KG1 (cell line): Measurements from ENCODE around the gene MUC12.
"Not testable (repeated sequence)": the region's sequence is repeated elsewhere in the genome, so short reads cannot be mapped to it uniquely, and the experiment has no call there.

ENCODE experiments used
- DNase-seq: peaks from one replicate; lab custom pipeline; 2025; lab: John Stamatoyannopoulos, UW

MUC12 gene, protein sequence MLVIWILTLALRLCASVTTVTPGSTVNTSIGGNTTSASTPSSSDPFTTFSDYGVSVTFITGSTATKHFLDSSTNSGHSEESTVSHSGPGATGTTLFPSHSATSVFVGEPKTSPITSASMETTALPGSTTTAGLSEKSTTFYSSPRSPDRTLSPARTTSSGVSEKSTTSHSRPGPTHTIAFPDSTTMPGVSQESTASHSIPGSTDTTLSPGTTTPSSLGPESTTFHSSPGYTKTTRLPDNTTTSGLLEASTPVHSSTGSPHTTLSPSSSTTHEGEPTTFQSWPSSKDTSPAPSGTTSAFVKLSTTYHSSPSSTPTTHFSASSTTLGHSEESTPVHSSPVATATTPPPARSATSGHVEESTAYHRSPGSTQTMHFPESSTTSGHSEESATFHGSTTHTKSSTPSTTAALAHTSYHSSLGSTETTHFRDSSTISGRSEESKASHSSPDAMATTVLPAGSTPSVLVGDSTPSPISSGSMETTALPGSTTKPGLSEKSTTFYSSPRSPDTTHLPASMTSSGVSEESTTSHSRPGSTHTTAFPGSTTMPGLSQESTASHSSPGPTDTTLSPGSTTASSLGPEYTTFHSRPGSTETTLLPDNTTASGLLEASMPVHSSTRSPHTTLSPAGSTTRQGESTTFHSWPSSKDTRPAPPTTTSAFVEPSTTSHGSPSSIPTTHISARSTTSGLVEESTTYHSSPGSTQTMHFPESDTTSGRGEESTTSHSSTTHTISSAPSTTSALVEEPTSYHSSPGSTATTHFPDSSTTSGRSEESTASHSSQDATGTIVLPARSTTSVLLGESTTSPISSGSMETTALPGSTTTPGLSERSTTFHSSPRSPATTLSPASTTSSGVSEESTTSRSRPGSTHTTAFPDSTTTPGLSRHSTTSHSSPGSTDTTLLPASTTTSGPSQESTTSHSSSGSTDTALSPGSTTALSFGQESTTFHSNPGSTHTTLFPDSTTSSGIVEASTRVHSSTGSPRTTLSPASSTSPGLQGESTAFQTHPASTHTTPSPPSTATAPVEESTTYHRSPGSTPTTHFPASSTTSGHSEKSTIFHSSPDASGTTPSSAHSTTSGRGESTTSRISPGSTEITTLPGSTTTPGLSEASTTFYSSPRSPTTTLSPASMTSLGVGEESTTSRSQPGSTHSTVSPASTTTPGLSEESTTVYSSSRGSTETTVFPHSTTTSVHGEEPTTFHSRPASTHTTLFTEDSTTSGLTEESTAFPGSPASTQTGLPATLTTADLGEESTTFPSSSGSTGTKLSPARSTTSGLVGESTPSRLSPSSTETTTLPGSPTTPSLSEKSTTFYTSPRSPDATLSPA (N-terminal part only)

DNA sequence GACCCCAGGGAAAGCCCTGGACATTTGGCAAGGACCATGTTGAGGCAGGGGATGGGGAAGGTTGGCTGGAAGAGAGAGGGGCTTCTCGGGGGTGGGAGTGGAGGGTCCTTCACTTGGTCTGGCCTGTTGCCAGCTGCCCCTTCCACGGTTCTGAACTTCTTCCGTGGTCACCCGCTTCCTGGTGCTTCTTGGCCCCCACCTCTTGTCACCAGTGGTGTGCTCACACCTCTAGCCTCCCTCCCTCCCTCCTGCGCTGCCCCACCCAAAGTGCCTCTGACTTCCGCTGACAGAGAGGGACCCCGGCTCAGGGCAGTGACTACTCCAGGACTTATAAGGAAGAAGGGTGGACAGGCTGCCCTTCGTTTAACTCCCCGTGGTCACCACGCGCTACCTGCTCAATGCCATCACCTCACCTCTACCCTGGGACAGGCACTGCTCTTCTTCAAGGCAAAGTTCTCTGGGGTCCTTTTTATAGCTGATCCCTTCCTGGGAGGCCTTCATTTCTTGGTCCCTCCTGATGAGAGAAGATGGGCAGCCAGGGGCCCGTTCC lies at the start of gene MUC12:
TSS of gene MUC12 (plus strand) at position 500 of the 550 bp plus-strand sequence. CDS start 58 bp downstream, outside the sequence.
- DNase-seq, result no peak

DNA sequence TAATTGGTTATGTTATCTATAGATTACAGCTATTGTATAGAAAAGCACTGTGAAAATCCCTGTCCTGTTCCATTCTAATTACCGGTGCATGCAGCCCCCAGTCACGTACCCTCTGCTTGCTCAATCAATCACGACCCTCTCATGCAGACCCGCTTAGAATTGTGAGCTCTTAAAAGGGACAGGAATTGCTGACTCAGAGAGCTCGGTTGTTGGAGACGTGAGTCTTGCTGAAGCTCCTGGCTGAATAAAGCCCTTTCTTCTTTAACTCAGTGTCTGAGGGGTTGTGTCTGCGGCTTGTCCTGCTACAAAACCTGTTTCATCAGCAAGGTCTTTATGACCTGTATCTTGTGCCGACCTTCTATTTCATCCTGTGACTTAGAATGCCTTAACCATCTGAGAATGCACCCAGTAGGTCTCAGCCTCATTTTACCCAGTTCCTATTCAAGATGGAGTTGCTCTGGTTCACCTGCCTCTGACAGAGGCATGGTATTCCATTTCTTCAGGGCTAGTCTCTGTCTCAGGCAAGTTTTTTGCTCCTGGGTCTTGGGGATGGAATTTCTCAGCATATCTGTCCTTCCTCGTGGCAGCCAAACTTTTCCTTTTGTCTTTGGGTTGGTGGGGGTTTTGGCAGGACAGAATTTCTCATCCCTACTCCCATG lies 49.5 kb upstream of the MUC12 start:
- not testable (repeated sequence) for DNase-seq

DNA sequence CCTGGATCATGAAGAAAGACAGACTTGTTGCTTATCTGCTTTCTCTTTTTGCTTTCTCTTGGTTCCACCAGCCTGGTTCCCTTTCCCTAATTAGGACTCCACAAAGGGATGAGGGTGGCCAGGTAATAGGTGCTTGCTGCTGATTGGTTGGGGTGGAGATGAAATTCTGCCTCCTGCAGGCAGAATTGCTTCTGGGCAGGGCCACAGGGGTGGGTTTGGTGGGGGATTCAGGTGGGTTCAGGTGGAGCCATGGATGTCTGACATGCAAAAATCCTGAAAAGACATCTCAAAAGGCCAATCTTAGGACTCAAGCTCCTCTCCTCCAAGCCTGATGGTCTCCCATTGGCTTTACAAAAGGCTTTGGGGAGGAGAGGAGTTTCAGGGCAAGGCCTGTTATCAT lies 48.3 kb upstream of the MUC12 start:
- DNase-seq, result no peak

DNA sequence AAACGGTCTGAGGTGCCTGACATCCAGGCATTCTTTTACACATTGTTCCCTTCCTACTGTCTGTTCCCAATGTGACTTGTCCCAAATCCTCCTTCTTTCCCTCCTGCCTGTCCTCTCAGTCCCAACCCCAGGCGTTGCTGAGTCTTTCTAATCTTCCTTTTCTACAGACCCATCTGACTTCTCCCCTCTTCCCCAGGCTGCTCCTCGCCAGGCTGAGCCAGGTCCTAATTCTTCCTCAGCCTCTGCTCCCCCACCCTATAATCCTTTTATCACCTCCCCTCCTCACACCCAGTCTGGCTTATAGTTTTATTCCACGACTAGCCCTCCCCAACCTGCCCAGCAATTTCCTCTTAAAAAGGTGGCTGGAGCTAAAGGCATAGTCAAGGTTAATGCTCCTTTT lies 45.7 kb upstream of the MUC12 start:
- not testable (repeated sequence) for DNase-seq

DNA sequence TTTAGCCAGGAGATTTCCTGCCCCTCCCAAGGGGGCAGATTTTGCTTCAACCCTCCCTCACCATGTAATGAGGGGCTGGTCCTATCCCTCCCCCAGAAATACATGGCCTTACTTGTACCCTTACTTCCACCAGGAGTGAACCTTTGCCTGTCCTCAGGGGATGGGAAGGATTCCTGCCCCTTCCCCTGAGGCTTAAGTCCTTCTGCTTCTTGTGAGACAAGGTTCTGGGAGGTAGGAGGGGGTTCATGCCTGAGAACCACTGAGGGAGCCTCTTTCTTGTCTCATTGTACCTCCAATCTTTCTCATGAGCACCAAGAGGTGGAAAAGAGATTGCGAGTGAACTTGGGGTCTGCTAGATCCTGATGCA lies 39.6 kb upstream of the MUC12 start:
- no peak for DNase-seq

DNA sequence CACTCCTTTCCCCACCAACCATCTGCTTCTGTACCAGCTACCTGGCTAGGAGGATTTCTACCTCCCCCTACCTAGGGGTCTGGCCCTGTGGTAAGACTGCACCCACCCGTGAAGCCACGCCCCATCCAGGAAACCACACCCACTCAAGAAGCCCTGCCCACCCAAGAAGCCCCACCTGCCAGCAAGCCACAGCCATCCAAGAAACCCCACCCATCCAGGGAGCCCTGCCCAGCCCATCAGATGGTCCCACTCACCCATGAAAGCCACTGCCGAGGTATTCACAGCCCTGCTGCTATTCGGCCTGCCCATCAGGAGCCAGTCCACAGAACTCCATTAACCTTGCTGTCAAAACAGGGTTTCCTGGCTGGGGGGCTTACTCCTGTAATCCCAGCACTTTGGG lies 35.6 kb upstream of the MUC12 start:
- DNase-seq, result no peak

DNA sequence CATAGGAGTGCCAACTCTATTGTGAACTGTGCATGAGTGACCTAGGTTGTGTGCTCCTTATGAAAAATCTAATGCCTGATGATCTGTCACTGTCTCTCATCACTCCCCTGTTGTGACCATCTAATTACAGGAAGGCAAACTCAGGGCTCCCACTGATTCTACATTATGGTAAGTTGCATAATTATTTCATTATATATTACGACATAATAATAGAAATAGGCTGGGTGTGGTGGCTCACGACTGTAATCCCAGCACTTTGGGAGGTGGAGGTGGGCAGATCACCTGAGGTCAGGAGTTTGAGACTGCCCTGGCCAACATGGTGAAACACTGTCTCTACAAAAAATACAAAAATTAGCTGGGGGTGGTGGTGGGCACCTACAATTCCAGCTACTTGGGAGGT lies 34.0 kb upstream of the MUC12 start:
- DNase-seq, result not testable (repeated sequence)

DNA sequence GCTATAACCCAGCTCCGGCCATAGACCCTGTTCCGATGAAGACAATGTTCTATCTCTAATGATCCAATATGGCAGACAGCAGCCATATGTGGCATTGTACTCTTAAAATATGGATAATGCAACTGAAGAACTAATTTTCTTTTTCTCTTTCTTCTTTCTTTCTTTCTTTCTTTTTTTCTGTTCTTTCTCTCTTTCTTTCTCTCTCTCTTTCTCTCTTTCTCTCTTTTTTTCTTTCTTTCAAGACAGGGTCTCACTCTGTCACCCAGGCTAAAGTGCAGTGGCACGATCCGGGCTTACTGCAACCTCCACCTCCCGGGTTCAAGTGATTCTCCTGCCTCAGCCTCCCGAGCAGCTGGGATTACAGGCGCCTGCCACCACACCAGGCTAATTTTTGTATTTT lies 33.2 kb upstream of the MUC12 start:
- DNase-seq, result not testable (repeated sequence)

DNA sequence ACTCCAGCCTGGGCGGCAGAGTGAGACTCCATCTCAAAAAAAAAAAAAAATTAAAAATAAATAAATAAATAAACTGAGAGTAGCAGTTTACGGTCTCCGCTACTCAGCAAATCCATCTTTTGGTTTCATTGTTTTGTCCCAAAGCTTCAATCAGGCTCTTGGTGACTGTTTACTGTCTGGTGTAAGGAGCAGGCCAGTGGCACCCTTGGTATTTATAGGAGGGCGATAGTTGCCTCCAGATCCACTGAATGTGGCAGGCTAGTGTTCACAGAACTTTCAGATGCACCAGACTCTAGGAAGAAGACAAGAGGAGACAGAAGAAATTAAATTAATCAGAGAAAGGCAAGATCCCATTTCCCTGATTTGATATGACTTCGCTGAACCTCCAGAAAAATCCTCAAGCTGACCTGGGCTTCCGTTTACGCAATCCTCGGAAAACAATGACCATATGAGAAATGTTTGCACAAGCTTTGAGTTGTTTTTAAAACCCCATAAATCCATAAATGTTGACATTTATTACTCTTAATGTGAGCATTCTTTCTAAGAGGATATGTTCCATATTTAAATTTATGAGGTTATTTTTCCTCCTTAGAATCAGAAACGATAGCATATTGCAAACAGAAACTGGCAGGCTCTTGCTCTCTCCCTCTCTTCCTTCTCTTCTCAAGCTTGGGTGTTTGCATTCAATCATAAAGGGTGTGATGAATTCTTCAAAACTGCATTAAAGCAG lies 27.2 kb upstream of the MUC12 start:
- no peak for DNase-seq

DNA sequence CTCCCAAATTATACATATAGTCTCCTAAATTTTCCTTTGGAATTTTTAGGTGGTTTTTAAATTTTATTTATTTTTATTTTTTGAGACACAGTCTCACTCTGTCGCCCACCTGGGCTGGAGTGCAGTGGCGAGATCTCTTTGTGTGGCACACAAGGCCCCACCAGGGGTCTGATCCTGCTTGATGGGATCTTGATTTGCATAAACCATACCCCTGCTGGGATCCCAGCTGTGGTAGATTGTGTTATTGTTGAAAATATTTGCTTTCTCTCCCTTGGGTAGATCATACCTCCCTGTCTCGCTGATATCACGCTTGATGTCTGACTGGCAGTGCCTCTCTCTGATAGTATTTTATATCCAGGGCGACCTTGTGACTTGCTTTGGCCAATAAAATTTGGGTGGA lies 25.7 kb upstream of the MUC12 start:
- no peak for DNase-seq

DNA sequence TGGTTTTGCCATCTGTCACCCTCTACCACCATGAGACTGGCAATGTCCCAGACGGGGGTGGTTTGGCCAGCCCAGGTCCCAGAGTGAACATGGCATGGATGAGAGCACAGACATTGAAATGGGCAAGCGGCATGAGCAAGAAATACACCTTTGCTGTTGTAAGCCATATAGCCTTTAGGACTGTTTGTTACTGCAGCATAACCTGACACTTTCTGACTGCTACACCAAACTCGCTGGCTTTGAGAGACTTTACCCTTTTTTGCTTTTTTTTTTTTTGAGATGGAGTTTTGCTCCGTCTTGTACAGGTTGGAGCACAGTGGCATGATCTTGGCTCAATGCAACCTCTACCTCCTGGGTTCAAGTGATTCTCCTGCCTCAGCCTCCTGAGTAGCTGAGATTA lies 25.2 kb upstream of the MUC12 start:
- no peak for DNase-seq

DNA sequence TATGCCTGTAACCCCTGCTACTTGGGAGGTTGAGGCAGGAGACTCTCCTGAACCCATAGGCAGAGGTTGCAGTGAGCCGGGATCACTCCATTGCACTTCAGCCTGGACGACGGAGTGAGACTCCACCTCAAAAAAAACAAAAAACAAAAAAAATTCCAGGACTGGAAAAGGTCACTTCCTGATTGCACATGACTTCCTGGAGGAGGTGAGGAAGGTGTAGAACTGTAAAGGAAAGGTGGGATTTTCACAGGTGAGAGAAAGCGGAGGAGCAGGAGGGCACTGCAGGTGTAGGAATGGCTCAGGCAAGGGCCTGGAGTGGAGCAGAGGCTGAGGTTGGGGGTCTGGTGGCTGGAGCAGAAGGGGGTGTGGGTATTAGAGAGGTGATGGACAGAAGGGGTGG lies 23.3 kb upstream of the MUC12 start:
- DNase-seq, result no peak

DNA sequence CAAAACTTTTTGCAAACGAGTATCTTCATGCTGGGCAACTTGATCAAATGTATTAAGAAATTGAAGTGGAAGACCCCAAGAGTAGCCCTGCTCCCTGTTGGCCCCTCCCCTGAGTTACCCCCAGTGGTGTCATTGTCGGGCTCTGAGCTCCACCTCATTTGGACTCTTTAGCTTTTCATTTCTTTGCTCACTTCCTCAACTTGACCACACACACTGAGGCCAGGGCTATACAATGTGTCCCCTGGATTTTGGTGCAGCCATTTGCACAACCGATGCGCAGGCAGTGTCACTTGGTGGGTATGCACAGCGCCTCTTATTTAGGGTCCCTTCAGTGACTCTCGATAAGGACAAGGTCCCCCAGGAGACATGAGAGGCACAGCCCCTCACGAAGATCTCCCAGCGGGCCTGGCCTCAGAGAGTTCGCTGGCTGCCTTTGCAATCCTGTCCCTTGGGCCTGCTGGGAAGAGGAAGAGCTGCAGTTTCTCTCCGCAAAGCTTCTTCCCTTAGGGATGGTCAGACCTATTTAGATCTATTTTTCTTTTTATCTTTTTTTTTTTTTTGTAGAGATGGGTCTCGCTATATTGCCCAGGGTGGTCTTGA lies 22.5 kb upstream of the MUC12 start:
- DNase-seq, result no peak

DNA sequence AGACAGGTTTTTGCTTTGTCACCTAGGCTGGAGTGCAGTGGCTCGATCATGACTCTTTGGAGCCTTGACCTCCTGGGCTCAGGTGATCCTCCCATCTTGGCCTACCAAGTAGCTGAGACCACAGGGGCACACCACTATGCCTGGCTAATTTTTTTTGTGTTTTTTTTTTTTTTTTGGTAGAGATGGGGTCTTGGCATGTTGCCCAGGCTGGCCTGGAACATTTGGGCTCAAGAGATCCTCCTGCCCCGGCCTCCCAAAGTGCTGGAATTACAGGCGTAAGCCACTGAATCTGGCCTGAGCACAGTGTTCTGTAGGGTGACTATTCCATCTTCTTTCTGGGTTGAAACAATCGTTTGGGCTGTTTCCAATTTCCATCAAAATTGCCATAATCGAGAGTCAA lies 21.6 kb upstream of the MUC12 start:
- DNase-seq, result no peak

DNA sequence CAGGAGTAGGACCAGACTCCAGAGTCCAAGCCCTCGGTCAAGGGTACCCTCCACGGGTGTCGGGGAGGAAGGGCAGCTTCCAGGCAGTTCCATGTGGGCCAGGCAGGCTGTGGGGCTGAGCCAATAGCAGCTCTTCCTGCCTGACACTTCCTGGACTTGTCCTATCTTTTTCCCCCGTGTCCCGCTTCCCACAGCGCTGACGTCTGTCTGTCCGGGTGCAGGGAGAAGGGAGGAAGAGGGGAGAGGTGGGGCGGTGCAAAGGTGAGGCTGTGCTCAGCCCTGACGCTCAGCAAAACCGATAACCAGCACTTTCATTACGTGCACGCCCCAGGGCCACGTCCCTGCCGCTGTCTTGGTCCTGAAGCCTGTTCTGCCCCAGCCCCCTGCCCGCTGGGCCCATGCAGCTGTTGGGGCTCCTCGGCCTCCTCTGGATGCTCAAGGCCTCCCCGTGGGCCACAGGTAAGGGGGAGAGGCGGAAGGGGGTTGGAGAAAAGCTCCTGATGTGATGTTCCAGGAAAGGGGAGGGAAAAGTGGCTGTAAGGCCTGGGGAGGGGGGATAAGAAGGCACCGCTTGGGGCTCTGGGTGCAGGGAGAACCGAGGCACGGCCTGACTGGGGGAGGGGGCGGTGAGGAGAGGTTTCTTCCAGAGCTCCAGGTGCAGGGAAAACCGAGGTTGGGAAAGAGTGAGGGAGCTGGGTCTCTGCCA lies 20.0 kb upstream of the MUC12 start, which contains the start of gene MUC3A:
TSS of gene MUC3A (plus strand) at position 308 of the 706 bp plus-strand sequence. CDS start at position 399, 91 bp downstream.
- DNase-seq, result no peak

DNA sequence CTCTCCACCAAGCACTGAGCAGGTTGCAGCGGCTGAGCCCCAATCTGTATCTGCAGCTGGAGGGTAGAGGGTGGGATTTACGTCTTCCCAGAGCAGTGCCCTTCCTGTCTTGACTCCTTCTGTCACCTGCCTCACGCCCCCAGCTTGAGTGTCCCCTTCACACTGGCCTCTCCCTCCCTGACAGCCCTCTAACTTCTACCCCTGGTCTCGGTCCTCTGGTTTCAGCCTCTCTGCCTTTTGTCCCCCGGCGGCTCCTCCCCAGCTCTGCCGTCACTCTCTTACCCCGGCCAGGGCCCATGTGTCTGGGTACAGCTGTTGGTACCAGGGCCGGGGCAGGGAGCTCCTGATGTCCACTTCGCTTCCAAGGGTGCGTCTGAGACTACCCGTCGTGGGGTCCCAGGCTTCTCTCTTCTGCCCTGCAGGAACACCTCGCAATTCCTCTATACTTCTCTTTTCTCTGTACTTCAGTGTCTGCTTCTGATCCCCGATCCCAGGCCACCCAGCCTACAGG lies 19.4 kb upstream of the MUC12 start:
- DNase-seq, result no peak

DNA sequence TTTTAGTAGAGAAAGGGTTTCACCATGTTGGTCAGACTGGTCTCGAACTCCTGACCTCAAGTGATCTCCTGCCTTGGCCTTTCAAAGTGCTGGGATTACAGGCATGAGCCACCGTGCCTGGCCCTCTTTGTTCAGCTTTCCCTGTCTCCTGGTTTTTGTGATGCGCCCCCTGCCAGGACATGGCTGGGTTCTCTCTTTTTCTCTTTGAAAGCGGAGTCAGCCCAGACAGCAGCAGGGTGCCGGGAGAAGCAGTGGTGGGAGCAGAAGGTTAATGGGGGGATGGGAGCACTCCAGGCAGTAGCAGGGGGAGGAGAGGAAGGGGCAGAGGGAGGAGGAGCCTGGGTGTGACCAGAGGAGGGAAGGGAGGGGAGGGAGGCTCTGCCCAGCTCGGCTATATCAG lies 18.2 kb upstream of the MUC12 start:
- no peak for DNase-seq

DNA sequence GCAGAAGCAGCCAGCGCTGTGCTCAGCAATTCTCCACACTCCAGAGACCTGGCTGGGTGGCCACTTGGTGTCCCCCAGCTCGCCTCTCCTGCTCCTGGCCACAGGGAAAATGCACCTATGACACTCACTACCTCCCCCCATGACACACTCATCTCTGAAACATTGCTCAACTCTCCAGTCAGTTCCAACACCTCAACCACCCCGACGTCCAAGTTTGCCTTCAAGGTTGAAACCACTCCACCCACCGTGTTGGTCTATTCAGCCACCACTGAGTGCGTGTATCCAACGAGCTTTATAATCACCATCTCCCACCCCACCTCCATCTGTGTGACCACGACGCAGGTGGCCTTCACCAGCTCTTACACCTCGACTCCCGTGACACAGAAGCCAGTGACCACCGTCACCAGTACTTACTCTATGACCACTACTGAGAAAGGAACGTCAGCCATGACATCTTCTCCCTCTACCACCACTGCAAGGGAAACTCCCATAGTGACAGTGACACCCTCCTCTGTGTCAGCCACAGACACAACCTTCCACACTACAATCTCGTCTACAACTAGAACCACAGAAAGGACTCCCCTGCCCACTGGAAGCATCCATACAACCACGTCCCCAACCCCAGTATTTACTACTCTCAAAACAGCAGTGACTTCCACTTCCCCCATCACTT lies 17.3 kb upstream of the MUC12 start:
- no peak for DNase-seq

DNA sequence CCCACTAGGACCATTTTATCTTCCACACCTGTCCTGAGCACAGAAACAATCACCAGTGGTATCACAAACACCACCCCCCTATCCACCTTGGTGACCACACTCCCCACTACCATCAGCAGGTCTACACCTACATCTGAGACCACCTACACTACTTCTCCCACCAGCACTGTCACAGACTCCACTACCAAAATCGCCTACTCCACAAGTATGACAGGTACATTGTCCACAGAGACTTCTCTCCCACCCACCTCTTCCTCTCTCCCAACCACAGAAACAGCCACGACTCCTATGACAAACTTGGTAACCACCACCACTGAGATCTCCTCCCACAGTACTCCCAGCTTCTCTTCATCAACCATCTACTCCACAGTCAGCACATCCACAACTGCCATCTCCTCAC lies 16.7 kb upstream of the MUC12 start:
- DNase-seq, result no peak
